Endothelial cell of umbilical vein (primary cell): ENCODE data around the gene CHMP4B. TPM values are rescaled to one million over a fixed set of nuclear protein-coding genes. Genes with fewer than 3 reads are reported as not detected.

ENCODE experiments used
- BruUV-seq: library from RNA; stranded (reverse); fragments of 400-500 nt; replicated peaks from 2 replicates; lab custom pipeline; 2021; lab: Mats Ljungman, UMichigan
- CTCF ChIA-PET: fragments of 300-600, 350-600 bp; sonication (Branson Sonifier 250); formaldehyde crosslinking; loops from one replicate; lab custom pipeline; 2021; ENCODE audit warnings: antibody characterized with exemption, inconsistent platforms; lab: Charles Lee
- POLR2A ChIA-PET: fragments of 300-600, 350-600 bp; sonication (Branson Sonifier 250); formaldehyde crosslinking; loops from one replicate; lab custom pipeline; 2021; ENCODE audit warnings: antibody characterized with exemption, inconsistent platforms; lab: Charles Lee
- DNase-seq: peaks from one replicate; pipeline ENCODE4 v3.0.0-alpha.2; 2011; ENCODE audit warnings: low read depth, low spot score
- FAIRE-seq: peaks from 2 replicates; lab custom pipeline; 2011; peaks lifted over from hg19 to GRCh38; lab: Jason Lieb, UNC
- H2AFZ ChIP-seq: 2 replicates; pipeline ENCODE4 v1.6.0; 2012; ENCODE audit warnings: low read depth, low read length, control low read depth, inconsistent platforms
- H3K27ac ChIP-seq: 2 replicates; pipeline ENCODE4 v1.5.1; 2011; ENCODE audit warnings: low read depth, mild to moderate bottlenecking, control low read depth, low read length, moderate library complexity; ENCODE audit not compliant: insufficient read depth
- H3K27me3 ChIP-seq, 2 experiments: 2 replicates each; pipeline versions ENCODE4 v1.6.0 to v1.6.1; 2011; ENCODE audit warnings: low read length in 2 of 2, mixed read lengths in 1 of 2; ENCODE audit not compliant: control insufficient read depth in 2 of 2, insufficient read depth in 2 of 2
- H3K36me3 ChIP-seq, 2 experiments: 2 replicates in 1 of 2; 3 replicates in 1 of 2; pipeline ENCODE4 v1.5.1; 2011; ENCODE audit warnings: low read length in 2 of 2, mild to moderate bottlenecking in 1 of 2, moderate library complexity in 1 of 2; ENCODE audit not compliant: control insufficient read depth in 2 of 2, insufficient read depth in 2 of 2; ENCODE audit errors: extremely low read depth in 1 of 2
- H3K4me1 ChIP-seq: 3 replicates; pipeline ENCODE4 v1.5.1; 2011; ENCODE audit warnings: mild to moderate bottlenecking, low read length; ENCODE audit not compliant: control insufficient read depth, insufficient read depth; ENCODE audit errors: extremely low read depth
- H3K4me2 ChIP-seq: 2 replicates; pipeline ENCODE4 v1.6.1; 2011; ENCODE audit warnings: low read length, control low read depth, mixed read lengths; ENCODE audit not compliant: insufficient read depth
- H3K4me3 ChIP-seq, 3 experiments: fragments of 200-600 bp in 1 of 3; sonication (generic), shearing (Covaris generic) in 1 of 3; replicated peaks in 1 of 3; 2 replicates each; pipeline ENCODE4 v1.5.1; 2011 to 2016; ENCODE audit warnings: control low read depth in 3 of 3, low read length in 3 of 3, mild to moderate bottlenecking in 2 of 3, inconsistent platforms in 1 of 3, low read depth in 1 of 3, moderate library complexity in 1 of 3; ENCODE audit not compliant: insufficient read depth in 1 of 3
- H3K79me2 ChIP-seq: 2 replicates; pipeline ENCODE4 v1.6.0; 2012; ENCODE audit warnings: low read length, inconsistent platforms; ENCODE audit not compliant: control insufficient read depth, insufficient read depth
- H3K9ac ChIP-seq: replicated peaks from 2 replicates; pipeline ENCODE3; 2011; ENCODE audit warnings: low read length, control low read depth; ENCODE audit not compliant: insufficient read depth; ENCODE audit errors: extremely low read depth
- H3K9me1 ChIP-seq: replicated peaks from 3 replicates; pipeline ENCODE4 v1.6.0; 2011; ENCODE audit warnings: mild to moderate bottlenecking, low read length; ENCODE audit not compliant: control insufficient read depth, insufficient read depth; ENCODE audit errors: extremely low read depth
- H3K9me3 ChIP-seq: replicated peaks from 2 replicates; pipeline ENCODE4 v1.5.1; 2012; ENCODE audit warnings: low read length, inconsistent platforms; ENCODE audit not compliant: control insufficient read depth, insufficient read depth
- H4K20me1 ChIP-seq: replicated peaks from 2 replicates; pipeline ENCODE3; 2011; ENCODE audit warnings: mild to moderate bottlenecking, low read length; ENCODE audit not compliant: control insufficient read depth, insufficient read depth; ENCODE audit errors: extremely low read depth
- EZH2 ChIP-seq: IDR thresholded peaks from 2 replicates; pipeline ENCODE4 v1.6.1; 2012; ENCODE audit warnings: borderline replicate concordance, low read depth, mild to moderate bottlenecking, moderate library complexity, low read length, inconsistent platforms; ENCODE audit not compliant: severe bottlenecking
- FOS ChIP-seq: IDR thresholded peaks from 2 replicates; pipeline ENCODE4 v1.6.1; 2011; ENCODE audit warnings: mild to moderate bottlenecking, low read length, moderate library complexity, borderline replicate concordance; ENCODE audit not compliant: insufficient read depth
- GATA2 ChIP-seq: IDR thresholded peaks from 2 replicates; pipeline ENCODE4 v1.7.0; 2011; ENCODE audit warnings: low read depth, mild to moderate bottlenecking, moderate library complexity, mixed read lengths, low read length; ENCODE audit not compliant: insufficient read length, insufficient read depth
- JUN ChIP-seq: IDR thresholded peaks from 2 replicates; pipeline ENCODE4 v1.6.1; 2011; ENCODE audit warnings: borderline replicate concordance, low read depth; ENCODE audit not compliant: insufficient read length, insufficient read depth
- MAX ChIP-seq: IDR thresholded peaks from 2 replicates; pipeline ENCODE4 v1.6.1; 2011; ENCODE audit not compliant: insufficient read depth, insufficient read length
- MYC ChIP-seq: IDR thresholded peaks from one replicate; pipeline ENCODE4 v1.6.1; 2011; ENCODE audit warnings: mild to moderate bottlenecking, low read depth, low read length
- POLR2A ChIP-seq: IDR thresholded peaks from 2 replicates; pipeline ENCODE4 v1.6.1; 2012; ENCODE audit warnings: low read depth, mild to moderate bottlenecking, control low read depth, low read length
- POLR2AphosphoS5 ChIP-seq: IDR thresholded peaks from 2 replicates; pipeline ENCODE4 v1.6.1; 2012; ENCODE audit warnings: low read depth, mild to moderate bottlenecking, control low read depth, low read length, moderate library complexity; ENCODE audit not compliant: insufficient read depth
- dilution Hi-C: fragments of 300-500 bp; cut with MboI; formaldehyde crosslinking; loops from one replicate; pipeline ENCODE4 v1.15.0; 2019; ENCODE audit warnings: low sequenced_read_pairs; ENCODE audit not compliant: extremely low pct_ligation_motif_present
- intact Hi-C: fragments of 100-400 bp; cut with micrococcal nuclease; formaldehyde crosslinking; loops from one replicate; pipeline ENCODE4 v1.10.0; 2022
- polyA plus RNA-seq, 4 experiments: library from polyadenylated mRNA; depleted of rRNA in 3 of 4; stranded (reverse) in 3 of 4; unstranded in 1 of 4; fragments of >200 nt; gene quantifications; 2 replicates each; pipeline versions ENCODE4 v1.2.1 to v1.2.3, GENCODE V29; 2011 to 2012; ENCODE audit warnings: missing spikeins in 1 of 4
- total RNA-seq: library from RNA; stranded (reverse); gene quantifications from 2 replicates; pipeline ENCODE4 v1.2.3, GENCODE V29; 2021
- TF ChIP-seq, protein P1 (sequence below), 2 donors: IDR thresholded peaks; 1 replicate in 1 of 2; 2 replicates in 1 of 2; pipeline ENCODE4 v1.5.1; 2011; ENCODE audit warnings: low read length in 2 of 2, mild to moderate bottlenecking in 2 of 2, moderate library complexity in 2 of 2, control low read depth in 1 of 2, inconsistent platforms in 1 of 2, low read depth in 1 of 2; ENCODE audit not compliant: insufficient read depth in 1 of 2; ENCODE audit errors: extremely low read depth in 1 of 2

CHMP4B gene
- total and polyA plus RNA-seq, 2 donors (not counting 3 experiments of a cell fraction or from before 2014, with no cell fraction given): 64.7 to 112 TPM

- BruUV-seq: no TSS peak
- CTCF ChIA-PET: interaction anchor here (0.9 to 1.7 kb wide), 3 partner anchors 16 to 50 kb away, joined by 3 to 6 read pairs (median 4); no protein-coding TSS in a partner anchor
These were observed 31.2 kb downstream of the CHMP4B start for GRCh38 chr20:33842346-33842745.

More at GRCh38 chr20:33842346-33842745, 31.2 kb downstream of the CHMP4B start:
- dilution Hi-C loops (no loop called here), intact Hi-C loops (no loop called here)
- DNase-seq: no peak
- H3K9me3 ChIP-seq: no peaks in the 10 kb centered on the region
- TF ChIP-seq MAX: no peak
- no peak for TF ChIP-seq GATA2
- no peak for TF ChIP-seq POLR2A
- TF ChIP-seq, protein P1, sequence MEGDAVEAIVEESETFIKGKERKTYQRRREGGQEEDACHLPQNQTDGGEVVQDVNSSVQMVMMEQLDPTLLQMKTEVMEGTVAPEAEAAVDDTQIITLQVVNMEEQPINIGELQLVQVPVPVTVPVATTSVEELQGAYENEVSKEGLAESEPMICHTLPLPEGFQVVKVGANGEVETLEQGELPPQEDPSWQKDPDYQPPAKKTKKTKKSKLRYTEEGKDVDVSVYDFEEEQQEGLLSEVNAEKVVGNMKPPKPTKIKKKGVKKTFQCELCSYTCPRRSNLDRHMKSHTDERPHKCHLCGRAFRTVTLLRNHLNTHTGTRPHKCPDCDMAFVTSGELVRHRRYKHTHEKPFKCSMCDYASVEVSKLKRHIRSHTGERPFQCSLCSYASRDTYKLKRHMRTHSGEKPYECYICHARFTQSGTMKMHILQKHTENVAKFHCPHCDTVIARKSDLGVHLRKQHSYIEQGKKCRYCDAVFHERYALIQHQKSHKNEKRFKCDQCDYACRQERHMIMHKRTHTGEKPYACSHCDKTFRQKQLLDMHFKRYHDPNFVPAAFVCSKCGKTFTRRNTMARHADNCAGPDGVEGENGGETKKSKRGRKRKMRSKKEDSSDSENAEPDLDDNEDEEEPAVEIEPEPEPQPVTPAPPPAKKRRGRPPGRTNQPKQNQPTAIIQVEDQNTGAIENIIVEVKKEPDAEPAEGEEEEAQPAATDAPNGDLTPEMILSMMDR (IDR thresholded peaks at IDR 0.05; ENCODE audit: extremely low read depth in 1 of 2, insufficient read depth in 1 of 2, low read depth in 1 of 2, low read length in 2 of 2): no peak
- no peak for TF ChIP-seq MYC
- no peak for TF ChIP-seq FOS
- TF ChIP-seq JUN: no peak
- no peak for TF ChIP-seq EZH2
- no peak for TF ChIP-seq POLR2AphosphoS5
- no peak overlapping the region for H3K9ac ChIP-seq
- no peak overlapping the region for H3K27ac ChIP-seq
- H3K79me2 ChIP-seq: peaks cover 99% of the 10 kb centered on the region
- H3K4me1 ChIP-seq: peaks cover 28% of the 10 kb centered on the region
- no peak overlapping the region for H3K4me3 ChIP-seq
- POLR2A ChIA-PET: interaction anchor here (0.8 kb wide), 1 partner anchor 9 kb away, joined by 3 read pairs; no protein-coding TSS in a partner anchor
- peaks cover 21% of the 10 kb centered on the region for H4K20me1 ChIP-seq
- no peak for FAIRE-seq
- no peaks in the 10 kb centered on the region for H3K9me1 ChIP-seq
- H3K4me2 ChIP-seq: no peak overlapping the region
- no peaks in the 10 kb centered on the region for H3K36me3 ChIP-seq
- no peak overlapping the region for H2AFZ ChIP-seq
- no peaks in the 10 kb centered on the region for H3K27me3 ChIP-seq
